ENCODE measurements around the gene ABCA5. TPM values are rescaled to one million over a fixed set of nuclear protein-coding genes. Genes with fewer than 3 reads are reported as not detected.

ABCA5 gene
- total and polyA plus RNA-seq, 9 of the 15 experiments (the other 6 are each of a cell fraction or from before 2014, with no cell fraction given) = 0.74 to 2.3 (median 1.4) TPM

GRCh38 chr17:69375229-69375628 lies 48.3 kb upstream of the ABCA5 start (continued):
- no peak for TF ChIP-seq CUX1 (CRISPR knock-in tag; IDR thresholded peaks at IDR 0.05)
- no peak for TF ChIP-seq TEAD4 (IDR thresholded peaks at IDR 0.05; ENCODE audit: low read length)
- TF ChIP-seq TEAD4 (CRISPR knock-in tag; IDR thresholded peaks at IDR 0.05; ENCODE audit: borderline replicate concordance) = no peak

- H3K9ac ChIP-seq (ENCODE audit: insufficient read depth in 1 of 2, low read depth in 2 of 2, low read length in 2 of 2) = no peak overlapping the region
- no peaks in the 10 kb centered on the region for H3K9me3 ChIP-seq (replicated peaks; ENCODE audit: control insufficient read depth, insufficient read depth, low read depth, low read length)
- H4K20me1 ChIP-seq (replicated peaks; ENCODE audit: control insufficient read depth, insufficient read depth, low read length) = no peaks in the 10 kb centered on the region
- CTCF ChIA-PET (ENCODE audit: low intra/inter-chr PET ratio) = no interaction called here
- no peak overlapping the region for H3K4me2 ChIP-seq (ENCODE audit: insufficient read depth, low read length)
- no peak overlapping the region for H3K4me3 ChIP-seq
- no peaks in the 10 kb centered on the region for H3K36me3 ChIP-seq (ENCODE audit: control insufficient read depth, insufficient read depth, low read length)
- H3K4me1 ChIP-seq (replicated peaks in 1 of 2; ENCODE audit: control insufficient read depth in 2 of 2, insufficient read depth in 2 of 2, low read length in 2 of 2) = no peaks in the 10 kb centered on the region
- no peak overlapping the region for H3K27ac ChIP-seq (ENCODE audit: extremely low read depth, low read depth, low read length)
- no peaks in the 10 kb centered on the region for H3K79me2 ChIP-seq (ENCODE audit: control insufficient read depth, insufficient read depth, low read length)
- intact Hi-C loops (cut with micrococcal nuclease) (no loop called here), in situ Hi-C loops (cut with MboI) (no loop called here)
- H3K27me3 ChIP-seq (ENCODE audit: control insufficient read depth in 2 of 2, insufficient read depth in 2 of 2, low read length in 2 of 2) = no peaks in the 10 kb centered on the region; a peak in 1 of 5 replicates
- 0% methylated on average over 2 of the region's 2 CpGs for WGBS (ENCODE audit: insufficient coverage, low coverage, missing lambda C conversion rate)
- no peaks in the 10 kb centered on the region for H3K9me1 ChIP-seq (ENCODE audit: control insufficient read depth, insufficient read depth, low read length)
- ATAC-seq = no peak
- no peak overlapping the region for H2AFZ ChIP-seq (ENCODE audit: low read depth, low read length)
- no peak for DNase-seq (ENCODE audit: extremely low read depth in 1 of 4, low spot score in 3 of 4)
- POLR2A ChIA-PET = no interaction called here
- BruUV-seq (replicated peaks) = no TSS peak
- FAIRE-seq = no peak
- no peak for TF ChIP-seq SAFB2 (IDR thresholded peaks at IDR 0.05; ENCODE audit: borderline replicate concordance, low read depth, low read length, severe bottlenecking)
- no peak for TF ChIP-seq RBM39 (optimal IDR thresholded peaks at IDR 0.05; ENCODE audit: low read depth, low read length)
- no peak for TF ChIP-seq IRF1 (CRISPR knock-in tag; IDR thresholded peaks at IDR 0.05; ENCODE audit: borderline replicate concordance)
- no peak for TF ChIP-seq POLR2G (IDR thresholded peaks at IDR 0.05; ENCODE audit: low read depth, low read length)
- no peak for TF ChIP-seq ZNF23 (CRISPR knock-in tag; IDR thresholded peaks at IDR 0.05)
- TF ChIP-seq NR0B1 (IDR thresholded peaks at IDR 0.05; ENCODE audit: partially characterized antibody) = no peak
- TF ChIP-seq ZBTB43 (CRISPR knock-in tag; IDR thresholded peaks at IDR 0.05) = no peak
- no peak for TF ChIP-seq ZNF551 (CRISPR knock-in tag; IDR thresholded peaks at IDR 0.05)
- TF ChIP-seq ZNF239 (CRISPR knock-in tag; IDR thresholded peaks at IDR 0.05) = no peak
- no peak for TF ChIP-seq SMAD1 (IDR thresholded peaks at IDR 0.05; ENCODE audit: low read depth, low read length, partially characterized antibody)
These were observed 46.1 kb upstream of the ABCA5 start for GRCh38 chr17:69373069-69373468.
